ENCODE measurements around the gene GRAP2. TPM values are rescaled to one million over a fixed set of nuclear protein-coding genes. Genes with fewer than 3 reads are reported as not detected.
"Not testable (repeated sequence)": the region's sequence is repeated elsewhere in the genome, so short reads cannot be mapped to it uniquely, and the experiment has no call there.

The GRAP2 gene
- total RNA-seq (2012; rRNA removed), result 0.25 TPM in 1 of 2 replicates, not detected in the other

DNA sequence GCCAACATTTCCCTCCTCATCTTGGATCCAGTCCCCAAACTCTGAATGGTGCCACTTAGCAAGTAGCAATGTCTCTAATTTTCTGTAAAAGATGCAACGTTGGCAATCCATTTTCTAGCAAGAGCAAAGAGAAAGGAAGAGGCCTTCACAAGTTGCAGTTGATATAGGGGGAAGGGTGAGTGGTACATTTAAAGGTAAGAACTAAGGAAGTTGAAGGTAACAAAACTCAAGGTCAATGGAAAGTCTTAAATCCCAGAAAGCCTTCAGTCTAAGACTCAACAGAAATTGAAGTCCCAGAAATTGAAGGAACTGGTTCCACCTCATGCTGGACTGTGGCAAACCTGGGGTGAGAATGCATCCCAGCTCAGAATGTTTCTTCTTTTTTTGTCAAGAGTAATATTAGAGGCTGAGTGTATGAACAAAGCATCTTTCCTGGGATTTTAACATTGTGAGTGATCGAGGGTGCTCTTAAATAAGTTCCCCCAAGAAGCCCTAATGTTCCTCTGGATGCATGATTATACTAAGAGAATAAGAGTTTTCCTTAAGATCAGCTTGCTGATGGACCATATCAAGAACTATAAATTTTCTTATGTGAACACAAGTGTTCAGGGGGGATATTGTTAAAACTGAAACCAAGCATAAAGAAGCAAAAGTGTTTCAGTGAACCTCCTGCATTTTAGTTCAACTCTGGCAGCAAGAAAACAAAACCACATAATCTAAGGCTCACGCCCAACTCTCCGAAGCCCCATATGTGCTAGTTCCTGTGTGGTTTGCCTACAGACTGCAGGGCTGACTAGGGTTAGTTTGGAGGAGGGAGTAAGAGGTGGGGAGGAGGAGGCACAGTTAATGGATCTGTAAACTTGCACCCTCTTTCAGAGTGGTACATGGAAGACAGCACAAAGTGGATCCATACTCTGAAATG is at the start of gene GRAP2:
TSS of gene GRAP2 (plus strand) at position 779 of the 922 bp plus-strand sequence. CDS start 46,023 bp downstream, outside the sequence.
- H3K4me2 ChIP-seq (ENCODE audit: low read length), result no peak within 1 kb of the TSS
- H3K9me3 ChIP-seq (replicated peaks; ENCODE audit: low read length), result no peaks in the 10 kb centered on the region
- no peak within 1 kb of the TSS for H3K9ac ChIP-seq (ENCODE audit: low read depth, low read length)
- H3K27me3 ChIP-seq (ENCODE audit: control insufficient read depth, insufficient read depth, low read length), result peaks cover 65% of the 10 kb centered on the region
- H3K4me3 ChIP-seq (ENCODE audit: low read length), result no peak within 1 kb of the TSS
- no peaks in the 10 kb centered on the region for H3K4me1 ChIP-seq (ENCODE audit: control insufficient read depth, insufficient read depth, low read length)
- no peaks in the 10 kb centered on the region for H3K36me3 ChIP-seq (ENCODE audit: insufficient read depth, low read length)

GRCh38 chr22:39851606-39852315 is 49.1 kb upstream of the GRAP2 start:
- peaks cover 17% of the 10 kb centered on the region for H3K27me3 ChIP-seq (ENCODE audit: control insufficient read depth, insufficient read depth, low read length)
- H3K4me1 ChIP-seq (ENCODE audit: control insufficient read depth, insufficient read depth, low read length), result no peaks in the 10 kb centered on the region
- no peak overlapping the region for H3K9ac ChIP-seq (ENCODE audit: low read depth, low read length)
- H3K36me3 ChIP-seq (ENCODE audit: insufficient read depth, low read length), result no peaks in the 10 kb centered on the region
- no peaks in the 10 kb centered on the region for H3K9me3 ChIP-seq (replicated peaks; ENCODE audit: low read length)
- H3K4me3 ChIP-seq (ENCODE audit: low read length), result no peak overlapping the region
- H3K4me2 ChIP-seq (ENCODE audit: low read length), result no peak overlapping the region

GRCh38 chr22:39852799-39853198 is 48.1 kb upstream of the GRAP2 start:
- Histone ChIP-seq H3K36me3 (ENCODE audit: insufficient read depth, low read length) (no peaks in the 10 kb centered on the region), H3K9ac (ENCODE audit: low read depth, low read length) (no peak overlapping the region), H3K4me3 (ENCODE audit: low read length) (no peak overlapping the region), H3K27me3 (ENCODE audit: control insufficient read depth, insufficient read depth, low read length) (peaks cover 17% of the 10 kb centered on the region), H3K4me1 (ENCODE audit: control insufficient read depth, insufficient read depth, low read length) (no peaks in the 10 kb centered on the region), H3K9me3 (replicated peaks; ENCODE audit: low read length) (no peaks in the 10 kb centered on the region), H3K4me2 (ENCODE audit: low read length) (no peak overlapping the region)

DNA sequence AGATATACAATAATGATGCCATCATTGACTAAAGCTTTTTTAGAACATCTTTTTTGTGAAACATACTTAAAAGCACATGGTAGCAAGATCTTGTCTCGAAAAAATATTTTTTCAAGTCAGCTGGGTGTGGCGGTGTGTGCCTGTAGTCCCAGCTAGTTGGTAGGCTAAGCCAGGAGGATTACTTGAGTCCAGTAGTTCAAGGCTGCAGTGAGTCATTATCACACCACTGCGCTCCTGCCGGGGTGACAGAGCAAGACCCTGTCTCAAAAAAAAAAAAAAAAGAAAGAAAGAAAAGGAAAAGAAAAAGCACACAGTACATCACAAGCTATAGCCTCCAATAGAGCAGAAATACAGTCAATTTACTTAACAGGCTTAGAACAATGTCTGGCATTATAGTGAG is 44.3 kb upstream of the GRAP2 start:
- Histone ChIP-seq H3K4me1 (ENCODE audit: control insufficient read depth, insufficient read depth, low read length) (no peaks in the 10 kb centered on the region), H3K9ac (ENCODE audit: low read depth, low read length) (no peak overlapping the region), H3K4me2 (ENCODE audit: low read length) (no peak overlapping the region), H3K36me3 (ENCODE audit: insufficient read depth, low read length) (no peaks in the 10 kb centered on the region), H3K27me3 (ENCODE audit: control insufficient read depth, insufficient read depth, low read length) (peaks cover 40% of the 10 kb centered on the region), H3K4me3 (ENCODE audit: low read length) (no peak overlapping the region), H3K9me3 (replicated peaks; ENCODE audit: low read length) (no peaks in the 10 kb centered on the region)

DNA sequence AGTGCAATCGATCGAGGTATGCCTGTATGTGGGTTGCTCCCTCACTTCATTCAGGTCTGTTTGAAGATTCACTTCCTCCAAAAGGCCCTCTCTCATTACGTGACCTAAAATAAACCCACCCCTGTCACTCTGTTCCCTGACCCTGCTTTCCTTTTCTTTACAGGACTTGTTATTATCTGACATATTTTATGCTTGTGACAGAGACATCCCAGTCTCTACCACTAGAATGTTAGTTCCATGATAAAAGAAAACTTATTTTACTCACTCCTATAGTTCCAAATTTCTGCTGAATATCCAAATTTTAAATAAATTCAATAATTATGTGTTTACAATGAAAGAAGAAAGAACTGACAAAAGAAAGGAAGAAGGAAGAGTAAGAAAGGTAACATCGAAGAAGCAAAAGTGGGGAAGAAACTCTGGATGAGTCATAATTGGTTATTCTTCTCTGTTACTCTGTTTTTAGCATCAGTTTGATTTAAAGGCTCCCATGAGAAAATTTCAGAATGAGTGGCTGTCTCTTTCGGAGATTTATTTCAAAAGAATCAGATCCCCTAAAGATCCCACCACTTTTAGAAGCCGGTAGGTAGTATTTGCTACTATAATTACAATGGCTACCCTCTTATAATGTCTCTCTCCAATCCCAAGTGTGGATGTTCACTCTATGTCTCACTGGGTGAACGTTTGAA is 40.8 kb upstream of the GRAP2 start:
- Histone ChIP-seq H3K4me2 (ENCODE audit: low read length) (no peak overlapping the region), H3K36me3 (ENCODE audit: insufficient read depth, low read length) (no peaks in the 10 kb centered on the region), H3K4me3 (ENCODE audit: low read length) (no peak overlapping the region), H3K4me1 (ENCODE audit: control insufficient read depth, insufficient read depth, low read length) (no peaks in the 10 kb centered on the region), H3K9ac (ENCODE audit: low read depth, low read length) (no peak overlapping the region), H3K9me3 (replicated peaks; ENCODE audit: low read length) (no peaks in the 10 kb centered on the region), H3K27me3 (ENCODE audit: control insufficient read depth, insufficient read depth, low read length) (peaks cover 42% of the 10 kb centered on the region)

DNA sequence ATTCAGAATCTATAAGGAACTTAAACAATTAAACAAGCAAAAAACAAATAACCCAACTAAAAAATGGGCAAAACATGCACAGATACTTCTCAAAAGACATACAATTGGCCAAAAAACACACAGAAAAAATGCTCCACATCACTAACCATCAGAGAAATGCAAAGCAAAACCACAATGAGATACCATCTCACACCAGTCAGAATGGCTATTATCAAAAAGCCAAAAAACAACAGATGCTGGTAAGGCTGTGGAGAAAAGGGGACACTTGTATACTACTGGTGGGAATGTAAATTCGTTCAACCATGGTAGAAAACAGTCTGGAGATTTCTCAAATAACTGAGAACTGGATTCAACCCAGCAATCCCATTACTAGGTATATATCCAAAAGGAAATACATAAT is 32.1 kb upstream of the GRAP2 start:
- H3K4me1 ChIP-seq (ENCODE audit: control insufficient read depth, insufficient read depth, low read length), result no peaks in the 10 kb centered on the region
- H3K9ac ChIP-seq (ENCODE audit: low read depth, low read length), result no peak overlapping the region
- H3K4me2 ChIP-seq (ENCODE audit: low read length), result no peak overlapping the region
- H3K36me3 ChIP-seq (ENCODE audit: insufficient read depth, low read length), result no peaks in the 10 kb centered on the region
- H3K4me3 ChIP-seq (ENCODE audit: low read length), result no peak overlapping the region
- H3K27me3 ChIP-seq (ENCODE audit: control insufficient read depth, insufficient read depth, low read length), result peaks cover 42% of the 10 kb centered on the region
- H3K9me3 ChIP-seq (replicated peaks; ENCODE audit: low read length), result no peaks in the 10 kb centered on the region

- not testable (repeated sequence) for H3K4me1 ChIP-seq (ENCODE audit: control insufficient read depth, insufficient read depth, low read length); H3K36me3 ChIP-seq (ENCODE audit: insufficient read depth, low read length); H3K4me2 ChIP-seq (ENCODE audit: low read length); H3K4me3 ChIP-seq (ENCODE audit: low read length); H3K9me3 ChIP-seq (replicated peaks; ENCODE audit: low read length); H3K9ac ChIP-seq (ENCODE audit: low read depth, low read length)
- peaks cover 41% of the 10 kb centered on the region for H3K27me3 ChIP-seq (ENCODE audit: control insufficient read depth, insufficient read depth, low read length)
Measured at GRCh38 chr22:39869797-39870196, 31.1 kb upstream of the GRAP2 start.

DNA sequence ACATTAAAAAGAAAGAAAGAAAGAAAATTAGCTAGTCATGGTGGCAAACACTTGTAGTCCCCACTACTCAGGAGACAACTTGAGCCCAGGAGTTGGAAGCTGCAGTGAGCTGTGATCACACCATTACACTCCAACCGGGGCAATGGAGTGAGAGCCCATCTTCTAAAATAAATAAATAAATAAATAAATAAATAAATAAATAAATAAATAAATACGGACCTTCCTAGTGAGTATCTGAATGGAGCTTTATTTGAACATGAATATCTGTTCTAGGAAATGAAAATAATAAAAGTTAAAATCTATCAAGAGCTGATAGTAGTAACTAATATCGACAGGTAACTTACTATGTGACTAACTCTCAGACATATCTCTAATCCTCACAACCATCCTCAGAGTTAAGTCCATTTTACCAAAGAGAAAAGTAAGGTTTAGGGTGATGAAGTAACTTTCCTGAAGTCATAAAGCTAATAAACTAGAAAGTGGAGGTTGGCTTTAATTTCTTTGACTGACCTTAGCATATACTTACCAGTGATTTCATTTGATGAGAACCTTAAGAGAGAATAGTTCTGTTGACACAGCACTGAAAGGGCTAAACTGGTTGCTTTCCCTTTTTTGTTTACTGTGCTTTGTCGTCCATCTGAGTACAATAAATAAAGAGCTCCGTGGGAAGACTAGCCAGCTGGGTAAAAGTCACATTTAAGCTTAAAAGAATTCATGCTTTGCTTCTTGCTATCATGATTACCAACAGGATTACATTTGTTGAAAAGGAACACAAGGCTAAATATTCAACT is 29.7 kb upstream of the GRAP2 start:
- Histone ChIP-seq H3K9me3 (replicated peaks; ENCODE audit: low read length) (no peaks in the 10 kb centered on the region), H3K36me3 (ENCODE audit: insufficient read depth, low read length) (no peaks in the 10 kb centered on the region), H3K27me3 (ENCODE audit: control insufficient read depth, insufficient read depth, low read length) (peaks cover 29% of the 10 kb centered on the region), H3K9ac (ENCODE audit: low read depth, low read length) (no peak overlapping the region), H3K4me2 (ENCODE audit: low read length) (no peak overlapping the region), H3K4me1 (ENCODE audit: control insufficient read depth, insufficient read depth, low read length) (no peaks in the 10 kb centered on the region), H3K4me3 (ENCODE audit: low read length) (no peak overlapping the region)

GRCh38 chr22:39872548-39872947 is 28.3 kb upstream of the GRAP2 start:
- Histone ChIP-seq H3K4me3 (ENCODE audit: low read length) (no peak overlapping the region), H3K27me3 (ENCODE audit: control insufficient read depth, insufficient read depth, low read length) (peaks cover 30% of the 10 kb centered on the region), H3K4me1 (ENCODE audit: control insufficient read depth, insufficient read depth, low read length) (no peaks in the 10 kb centered on the region)

DNA sequence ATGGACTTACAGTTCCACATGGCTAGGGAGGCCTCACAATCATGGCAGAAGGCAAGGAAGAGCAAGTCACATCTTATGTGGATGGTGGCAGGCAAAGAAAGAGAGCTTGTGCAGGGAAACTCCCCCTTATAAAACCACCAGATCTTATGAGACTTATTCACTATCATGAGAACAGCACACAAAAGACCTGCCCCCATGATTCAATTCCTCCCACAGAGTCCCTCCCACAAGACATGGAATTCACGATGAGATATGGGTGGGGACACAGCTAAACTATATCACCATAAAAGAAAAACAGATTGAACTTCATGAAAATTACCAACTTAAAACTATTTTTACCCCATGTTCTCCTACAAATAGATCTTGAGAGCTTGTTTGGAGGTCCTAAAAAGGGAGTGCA is 26.9 kb upstream of the GRAP2 start:
- Histone ChIP-seq H3K4me2 (ENCODE audit: low read length) (no peak overlapping the region), H3K9me3 (replicated peaks; ENCODE audit: low read length) (no peaks in the 10 kb centered on the region), H3K4me1 (ENCODE audit: control insufficient read depth, insufficient read depth, low read length) (no peaks in the 10 kb centered on the region), H3K4me3 (ENCODE audit: low read length) (no peak overlapping the region), H3K9ac (ENCODE audit: low read depth, low read length) (no peak overlapping the region), H3K36me3 (ENCODE audit: insufficient read depth, low read length) (no peaks in the 10 kb centered on the region), H3K27me3 (ENCODE audit: control insufficient read depth, insufficient read depth, low read length) (peaks cover 31% of the 10 kb centered on the region)

More at GRCh38 chr22:39872548-39872947, 28.3 kb upstream of the GRAP2 start:
- no peak overlapping the region for H3K9ac ChIP-seq (ENCODE audit: low read depth, low read length)
- H3K36me3 ChIP-seq (ENCODE audit: insufficient read depth, low read length), result no peaks in the 10 kb centered on the region
- no peaks in the 10 kb centered on the region for H3K9me3 ChIP-seq (replicated peaks; ENCODE audit: low read length)
- H3K4me2 ChIP-seq (ENCODE audit: low read length), result no peak overlapping the region

Data from skeletal muscle satellite cell (primary cell).